GM19025 (cell line): ENCODE data around the gene GPR15LG.
A peak's percentile ranks its signal among the peaks of the same experiment; 100 is the strongest.

ENCODE experiments used
- ATAC-seq: cut with Tn5 transposase; IDR thresholded peaks from one replicate; pipeline ENCODE4 v1.9.1; 2021; ENCODE audit warnings: mild to moderate bottlenecking, low read depth, moderate library complexity; ENCODE audit not compliant: unreplicated experiment

Gene GPR15LG

GRCh38 chr10:84190621-84191020, 17.0 kb downstream of the GPR15LG start:
- ATAC-seq: no peak

- no peak for ATAC-seq
Measured at GRCh38 chr10:84191106-84191505, 17.5 kb downstream of the GPR15LG start.

- no peak for ATAC-seq
Measured at GRCh38 chr10:84193327-84193726, 19.7 kb downstream of the GPR15LG start.

- no peak for ATAC-seq
Measured at GRCh38 chr10:84193846-84194423, 20.3 kb downstream of the GPR15LG start.

- ATAC-seq: peak; percentile 75
Measured at GRCh38 chr10:84194424-84195043, 20.9 kb downstream of the GPR15LG start, which contains the start of gene CDHR1. Gene CDHR1 (plus strand): TSS chr10:84194537. CDS start chr10:84194761, 224 bp downstream.

GRCh38 chr10:84195044-84195830, 21.6 kb downstream of the GPR15LG start:
- no peak for ATAC-seq

- no peak for ATAC-seq
Measured at GRCh38 chr10:84196083-84196482, 22.5 kb downstream of the GPR15LG start.

- ATAC-seq: no peak
Measured at GRCh38 chr10:84196941-84197340, 23.3 kb downstream of the GPR15LG start.

GRCh38 chr10:84197643-84198042, 24.0 kb downstream of the GPR15LG start:
- no peak for ATAC-seq

- ATAC-seq: no peak
Measured at GRCh38 chr10:84198206-84198915, 24.8 kb downstream of the GPR15LG start.

- ATAC-seq: no peak
Measured at GRCh38 chr10:84200537-84201243, 27.1 kb downstream of the GPR15LG start.

- no peak for ATAC-seq
Measured at GRCh38 chr10:84201244-84201606, 27.6 kb downstream of the GPR15LG start.

GRCh38 chr10:84201682-84202081, 28.1 kb downstream of the GPR15LG start:
- ATAC-seq: no peak

GRCh38 chr10:84202349-84202748, 28.7 kb downstream of the GPR15LG start:
- ATAC-seq: no peak

GRCh38 chr10:84204122-84204521, 30.5 kb downstream of the GPR15LG start:
- ATAC-seq: no peak

GRCh38 chr10:84204610-84205009, 31.0 kb downstream of the GPR15LG start:
- ATAC-seq: no peak

GRCh38 chr10:84205049-84205852, 31.6 kb downstream of the GPR15LG start:
- peak; percentile 58 for ATAC-seq

- ATAC-seq: no peak
Measured at GRCh38 chr10:84205853-84206525, 32.4 kb downstream of the GPR15LG start.

- ATAC-seq: no peak
Measured at GRCh38 chr10:84208023-84208422, 34.4 kb downstream of the GPR15LG start.
